SU-DHL-6 (cell line): ENCODE measurements around the gene FAM117A.

Experiments
- EZH2phosphoT487 ChIP-seq: fragments of 200-600 bp; sonication (generic), shearing (Covaris generic); conservative IDR thresholded peaks from 2 replicates; pipeline ENCODE4 v1.6.1; 2018; ENCODE audit warnings: mild to moderate bottlenecking, antibody characterized with exemption, low read length, moderate library complexity, mixed read lengths
- TF ChIP-seq, protein P1 (sequence below): fragments of 200-600 bp; sonication (generic); IDR thresholded peaks from one replicate; pipeline ENCODE4 v1.5.1; 2017; ENCODE audit warnings: antibody characterized with exemption, mild to moderate bottlenecking, low read length, moderate library complexity; ENCODE audit not compliant: insufficient read depth, poor library complexity, severe bottlenecking

DNA sequence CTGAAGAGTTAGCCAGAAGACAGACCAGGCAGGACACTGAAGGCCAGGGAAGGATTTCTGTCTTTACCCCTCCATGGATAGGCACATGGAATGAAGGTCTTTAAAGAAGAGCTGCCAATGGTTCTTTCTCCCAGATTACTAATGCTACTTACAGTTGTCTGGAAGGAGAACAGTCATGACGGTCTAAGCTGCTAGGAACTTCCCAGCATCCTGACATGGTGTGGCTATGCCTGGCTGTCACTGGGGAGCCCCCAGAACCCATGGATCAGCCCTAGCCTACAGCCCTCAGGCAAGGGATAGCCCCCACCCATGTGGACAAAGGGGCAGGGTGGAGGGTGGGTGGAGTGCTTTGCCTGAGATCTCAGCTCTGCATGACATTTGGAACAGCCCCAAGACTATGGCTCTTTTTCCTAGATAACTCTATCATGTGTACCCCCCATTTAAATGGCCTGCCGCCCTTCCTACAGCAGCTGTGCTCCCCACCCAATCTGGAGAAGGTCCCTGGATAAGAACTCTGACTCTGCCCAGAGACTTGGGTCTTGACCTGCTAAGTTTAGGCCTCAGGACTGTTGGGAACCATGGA is 15.3 kb upstream of the FAM117A start:
- TF ChIP-seq, protein P1, sequence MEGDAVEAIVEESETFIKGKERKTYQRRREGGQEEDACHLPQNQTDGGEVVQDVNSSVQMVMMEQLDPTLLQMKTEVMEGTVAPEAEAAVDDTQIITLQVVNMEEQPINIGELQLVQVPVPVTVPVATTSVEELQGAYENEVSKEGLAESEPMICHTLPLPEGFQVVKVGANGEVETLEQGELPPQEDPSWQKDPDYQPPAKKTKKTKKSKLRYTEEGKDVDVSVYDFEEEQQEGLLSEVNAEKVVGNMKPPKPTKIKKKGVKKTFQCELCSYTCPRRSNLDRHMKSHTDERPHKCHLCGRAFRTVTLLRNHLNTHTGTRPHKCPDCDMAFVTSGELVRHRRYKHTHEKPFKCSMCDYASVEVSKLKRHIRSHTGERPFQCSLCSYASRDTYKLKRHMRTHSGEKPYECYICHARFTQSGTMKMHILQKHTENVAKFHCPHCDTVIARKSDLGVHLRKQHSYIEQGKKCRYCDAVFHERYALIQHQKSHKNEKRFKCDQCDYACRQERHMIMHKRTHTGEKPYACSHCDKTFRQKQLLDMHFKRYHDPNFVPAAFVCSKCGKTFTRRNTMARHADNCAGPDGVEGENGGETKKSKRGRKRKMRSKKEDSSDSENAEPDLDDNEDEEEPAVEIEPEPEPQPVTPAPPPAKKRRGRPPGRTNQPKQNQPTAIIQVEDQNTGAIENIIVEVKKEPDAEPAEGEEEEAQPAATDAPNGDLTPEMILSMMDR, result no peak
- TF ChIP-seq EZH2phosphoT487, result no peak
